Panc1 (cell line): Measurements from ENCODE around the gene WDR64.

Source experiments
- TCF7L2 ChIP-seq: IDR thresholded peaks from 2 replicates; pipeline ENCODE4 v1.6.1; 2011; ENCODE audit warnings: mild to moderate bottlenecking, low read depth, low read length, inconsistent platforms
- TF ChIP-seq, protein P1 (sequence below): fragments of 450-650 bp; IDR thresholded peaks from 2 replicates; pipeline ENCODE4 v1.5.1; 2017; ENCODE audit warnings: mild to moderate bottlenecking

- TF ChIP-seq, protein P1, sequence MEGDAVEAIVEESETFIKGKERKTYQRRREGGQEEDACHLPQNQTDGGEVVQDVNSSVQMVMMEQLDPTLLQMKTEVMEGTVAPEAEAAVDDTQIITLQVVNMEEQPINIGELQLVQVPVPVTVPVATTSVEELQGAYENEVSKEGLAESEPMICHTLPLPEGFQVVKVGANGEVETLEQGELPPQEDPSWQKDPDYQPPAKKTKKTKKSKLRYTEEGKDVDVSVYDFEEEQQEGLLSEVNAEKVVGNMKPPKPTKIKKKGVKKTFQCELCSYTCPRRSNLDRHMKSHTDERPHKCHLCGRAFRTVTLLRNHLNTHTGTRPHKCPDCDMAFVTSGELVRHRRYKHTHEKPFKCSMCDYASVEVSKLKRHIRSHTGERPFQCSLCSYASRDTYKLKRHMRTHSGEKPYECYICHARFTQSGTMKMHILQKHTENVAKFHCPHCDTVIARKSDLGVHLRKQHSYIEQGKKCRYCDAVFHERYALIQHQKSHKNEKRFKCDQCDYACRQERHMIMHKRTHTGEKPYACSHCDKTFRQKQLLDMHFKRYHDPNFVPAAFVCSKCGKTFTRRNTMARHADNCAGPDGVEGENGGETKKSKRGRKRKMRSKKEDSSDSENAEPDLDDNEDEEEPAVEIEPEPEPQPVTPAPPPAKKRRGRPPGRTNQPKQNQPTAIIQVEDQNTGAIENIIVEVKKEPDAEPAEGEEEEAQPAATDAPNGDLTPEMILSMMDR: no peak
- TF ChIP-seq TCF7L2: no peak
Observed at GRCh38 chr1:241733899-241734298, 81.8 kb downstream of the WDR64 start.
